T-helper 2 cell treated with Interferon-gamma antibody and Interleukin-4, amounts not matched to agents 100 ng/mL and 5 ng/mL, for 36 hours (primary cell): ENCODE results near the gene EEF2K. TPM values are rescaled to one million over a fixed set of nuclear protein-coding genes. Genes with fewer than 3 reads are reported as not detected.

Source experiments
- intact Hi-C: fragments of 100-400 bp; cut with micrococcal nuclease; formaldehyde crosslinking; loops from one replicate; pipeline ENCODE4 v1.15.1; 2023
- total RNA-seq: library from RNA; stranded (reverse); gene quantifications from 2 replicates; pipeline ENCODE4 v1.2.3, GENCODE V29; 2022

EEF2K gene
- total RNA-seq, 1 donor from 2014 or later = 31.2 TPM

GRCh38 chr16:22313876-22314470 lies 107.9 kb downstream of the EEF2K start:
- intact Hi-C loops = loop anchor here (10.0 kb wide), 1 partner anchor 1139 kb away; no protein-coding TSS in a partner anchor

- intact Hi-C loops = loop anchor here (10.0 kb wide), 1 partner anchor 1140 kb away; no protein-coding TSS in a partner anchor
Measured at GRCh38 chr16:22314661-22315626, 108.9 kb downstream of the EEF2K start.

GRCh38 chr16:22315979-22316378 lies 109.9 kb downstream of the EEF2K start:
- intact Hi-C loops = loop anchor here (10.0 kb wide), 1 partner anchor 1141 kb away; no protein-coding TSS in a partner anchor

- intact Hi-C loops = loop anchor here (10.0 kb wide), 1 partner anchor 1142 kb away; no protein-coding TSS in a partner anchor
Measured at GRCh38 chr16:22316411-22316811, 110.3 kb downstream of the EEF2K start.

GRCh38 chr16:22317001-22317530 lies 111.0 kb downstream of the EEF2K start:
- intact Hi-C loops = loop anchor here (10.0 kb wide), 1 partner anchor 1142 kb away; no protein-coding TSS in a partner anchor

GRCh38 chr16:22317625-22318024 lies 111.5 kb downstream of the EEF2K start:
- intact Hi-C loops = loop anchor here (10.0 kb wide), 1 partner anchor 1143 kb away; no protein-coding TSS in a partner anchor

- intact Hi-C loops = loop anchor here (10.0 kb wide), 1 partner anchor 1144 kb away; no protein-coding TSS in a partner anchor
Measured at GRCh38 chr16:22318690-22319358, 112.7 kb downstream of the EEF2K start.

- intact Hi-C loops = loop anchor here (1.0 to 10.0 kb wide), 2 partner anchors 54 to 104 kb away; partner anchors contain the start of gene CDR2
Measured at GRCh38 chr16:22320572-22321339, 114.7 kb downstream of the EEF2K start.

- intact Hi-C loops = loop anchor here (1.0 to 10.0 kb wide), 2 partner anchors 53 to 103 kb away; partner anchors contain the start of gene CDR2
Measured at GRCh38 chr16:22321340-22322001, 115.4 kb downstream of the EEF2K start.

- intact Hi-C loops = loop anchor here (10.0 kb wide), 1 partner anchor 103 kb away; no protein-coding TSS in a partner anchor
Measured at GRCh38 chr16:22322021-22322471, 116.0 kb downstream of the EEF2K start.

GRCh38 chr16:22322741-22323140 lies 116.7 kb downstream of the EEF2K start:
- intact Hi-C loops = loop anchor here (10.0 kb wide), 1 partner anchor 102 kb away; no protein-coding TSS in a partner anchor

- intact Hi-C loops = loop anchor here (10.0 kb wide), 1 partner anchor 101 kb away; no protein-coding TSS in a partner anchor
Measured at GRCh38 chr16:22323173-22323958, 117.3 kb downstream of the EEF2K start.

GRCh38 chr16:22323959-22324786 lies 118.1 kb downstream of the EEF2K start:
- intact Hi-C loops = loop anchor here (10.0 kb wide), 1 partner anchor 101 kb away; no protein-coding TSS in a partner anchor

- intact Hi-C loops = loop anchor here (10.0 kb wide), 1 partner anchor 100 kb away; no protein-coding TSS in a partner anchor
Measured at GRCh38 chr16:22324787-22325597, 118.9 kb downstream of the EEF2K start.

- intact Hi-C loops = loop anchor here (10.0 kb wide), 1 partner anchor 99 kb away; no protein-coding TSS in a partner anchor
Measured at GRCh38 chr16:22325598-22326368, 119.7 kb downstream of the EEF2K start.

GRCh38 chr16:22326369-22326652 lies 120.2 kb downstream of the EEF2K start:
- intact Hi-C loops = loop anchor here (10.0 kb wide), 1 partner anchor 98 kb away; no protein-coding TSS in a partner anchor
